ENCODE data around the gene ZNF324B.
"Not testable (repeated sequence)": the region's sequence is repeated elsewhere in the genome, so short reads cannot be mapped to it uniquely, and the experiment has no call there.

The ZNF324B gene

GRCh38 chr19:58451358-58452101, at the start of gene ZNF324B:
TSS of gene ZNF324B (plus strand) at chr19:58451622. CDS start at chr19:58453702, 2,080 bp downstream.
- H3K9me3 Mint-ChIP-seq (ENCODE audit: low read depth): no peaks in the 10 kb centered on the region
- H3K36me3 Mint-ChIP-seq: peaks cover 2% of the 10 kb centered on the region
- peaks cover 9% of the 10 kb centered on the region for H3K27me3 Mint-ChIP-seq
- peaks cover 19% of the 10 kb centered on the region for H3K4me1 Mint-ChIP-seq (ENCODE audit: low read depth)
- peak within 1 kb of the TSS; percentile 22 for H3K27ac Mint-ChIP-seq
- H3K4me3 Mint-ChIP-seq: peak within 1 kb of the TSS; percentile 89

GRCh38 chr19:58401840-58402421, 49.5 kb upstream of the ZNF324B start:
- Mint-ChIP-seq H3K27ac (no peak overlapping the region), H3K27me3 (no peaks in the 10 kb centered on the region), H3K9me3 (ENCODE audit: low read depth) (no peaks in the 10 kb centered on the region), H3K36me3 (no peaks in the 10 kb centered on the region), H3K4me3 (peak overlapping the region; percentile 89), H3K4me1 (ENCODE audit: low read depth) (peaks cover 20% of the 10 kb centered on the region)

- H3K27ac Mint-ChIP-seq; H3K27me3 Mint-ChIP-seq; H3K4me3 Mint-ChIP-seq; H3K36me3 Mint-ChIP-seq; H3K9me3 Mint-ChIP-seq (ENCODE audit: low read depth): not testable (repeated sequence)
- H3K4me1 Mint-ChIP-seq (ENCODE audit: low read depth): peaks cover 30% of the 10 kb centered on the region
Observed at GRCh38 chr19:58403920-58404478, 47.4 kb upstream of the ZNF324B start.

DNA sequence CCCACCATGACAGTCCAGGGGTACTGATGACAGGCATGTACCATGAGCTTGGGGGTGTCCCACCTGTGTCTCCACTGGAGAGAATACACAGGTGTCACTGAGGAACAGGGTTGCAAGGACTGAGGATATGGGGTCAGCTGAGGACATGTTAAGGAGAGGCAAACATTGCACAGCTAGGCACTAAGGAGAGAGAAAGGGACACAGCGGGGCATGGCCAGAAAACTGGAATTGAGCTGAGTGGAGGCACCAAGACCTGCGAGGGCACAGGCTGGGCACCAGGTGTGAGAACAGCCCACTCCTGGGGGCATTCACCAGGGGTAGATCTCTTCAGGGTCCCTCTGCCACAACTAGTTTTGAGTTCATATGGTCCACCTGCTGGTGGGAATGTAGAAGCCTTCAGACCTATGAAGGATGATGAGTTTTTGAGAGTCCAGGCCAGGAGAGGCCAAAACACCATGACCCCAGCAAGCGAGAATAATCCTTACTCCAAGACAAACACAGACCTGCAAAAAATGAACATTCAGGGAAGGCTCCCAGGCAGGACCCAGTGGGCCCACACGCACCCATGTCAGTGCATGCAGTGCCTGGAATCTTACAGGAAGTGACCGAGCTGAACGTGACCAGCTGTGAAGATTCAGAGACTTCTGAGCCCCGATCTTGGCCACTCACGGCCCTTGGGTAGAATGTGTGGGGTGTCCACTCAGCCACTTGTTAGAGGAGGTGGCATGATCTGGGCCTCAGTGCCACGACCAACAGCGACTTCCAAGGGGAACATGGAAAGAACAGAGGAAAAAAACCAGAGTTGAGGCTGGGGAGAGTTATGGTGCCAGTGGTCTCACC, 44.4 kb upstream of the ZNF324B start:
- Mint-ChIP-seq H3K27me3 (no peaks in the 10 kb centered on the region), H3K9me3 (ENCODE audit: low read depth) (no peaks in the 10 kb centered on the region), H3K36me3 (no peaks in the 10 kb centered on the region), H3K27ac (peak overlapping the region; percentile 86), H3K4me1 (ENCODE audit: low read depth) (peaks cover 31% of the 10 kb centered on the region), H3K4me3 (peak overlapping the region; percentile 95)

DNA sequence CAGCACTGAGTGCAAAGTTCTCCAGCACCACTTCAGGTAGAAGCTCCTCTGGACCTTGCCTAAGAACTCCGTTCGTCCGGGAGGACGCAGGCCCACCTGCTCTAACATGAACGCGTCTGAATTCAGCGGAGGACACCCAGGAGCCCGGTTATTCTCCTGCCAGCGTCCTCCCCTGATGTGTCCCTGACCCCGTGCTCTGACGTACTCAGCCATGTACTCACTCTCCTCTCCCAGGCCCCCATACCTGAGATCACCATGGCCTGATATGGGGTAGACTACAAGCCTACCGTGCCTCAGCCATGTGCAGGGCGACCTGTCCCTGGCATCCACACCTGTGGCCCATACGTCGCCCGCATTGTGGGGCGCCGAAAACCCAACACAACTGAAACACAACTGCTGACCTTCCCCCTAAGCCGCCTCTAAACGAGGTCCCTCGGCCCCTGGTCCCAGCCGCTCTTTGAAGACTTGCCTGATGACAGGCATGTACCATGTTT, 43.7 kb upstream of the ZNF324B start:
- peak overlapping the region; percentile 86 for H3K27ac Mint-ChIP-seq
- peak overlapping the region; percentile 95 for H3K4me3 Mint-ChIP-seq
- peaks cover 31% of the 10 kb centered on the region for H3K4me1 Mint-ChIP-seq (ENCODE audit: low read depth)
- H3K27me3 Mint-ChIP-seq: no peaks in the 10 kb centered on the region
- no peaks in the 10 kb centered on the region for H3K36me3 Mint-ChIP-seq
- no peaks in the 10 kb centered on the region for H3K9me3 Mint-ChIP-seq (ENCODE audit: low read depth)

DNA sequence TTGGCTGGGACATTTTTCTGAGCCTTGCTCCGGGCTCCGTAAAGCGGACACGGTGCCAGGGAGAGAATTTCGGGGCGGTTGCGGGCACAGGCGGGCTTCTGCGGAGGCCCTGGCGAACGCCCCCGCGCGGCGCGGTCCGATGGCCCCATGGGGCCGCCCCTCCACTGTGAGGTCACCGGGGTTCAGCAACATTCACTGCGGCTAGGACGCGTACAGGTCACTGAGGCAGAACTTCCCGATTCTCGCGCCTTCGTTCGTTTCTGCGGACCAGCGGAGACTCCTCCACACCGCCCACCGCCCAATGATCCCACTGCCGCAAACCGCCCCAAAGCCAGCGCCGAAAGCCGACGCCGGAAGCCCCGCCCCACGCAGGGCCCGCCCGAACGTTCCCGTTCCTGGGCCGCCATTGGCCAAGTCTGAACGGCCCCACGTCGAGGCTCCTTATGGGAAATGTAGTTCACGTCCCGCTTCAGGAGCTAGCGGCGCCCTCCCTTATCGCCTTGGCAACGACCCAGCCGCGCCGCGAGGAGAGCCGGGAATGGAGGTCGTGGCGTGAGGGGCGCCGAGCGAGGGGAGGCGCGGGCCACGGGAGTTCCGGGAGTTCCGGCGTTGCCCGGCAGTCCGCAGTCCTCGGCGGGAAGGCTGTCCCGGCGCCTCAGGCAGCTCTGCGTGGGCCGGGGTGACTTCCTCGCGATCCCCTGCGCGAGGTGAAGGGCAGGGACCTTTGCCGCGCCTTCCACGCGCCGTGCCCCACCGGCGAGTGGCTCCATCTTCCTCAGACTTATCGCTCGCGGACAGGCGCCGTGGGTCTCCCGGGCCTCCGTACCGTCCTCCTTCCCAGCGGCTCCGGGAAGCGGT, 43.0 kb upstream of the ZNF324B start, which contains the start of gene ZNF584:
Gene ZNF584 (plus strand): TSS at position 498 of the 858 bp plus-strand sequence. CDS start 499 bp downstream, outside the sequence.
- H3K27ac Mint-ChIP-seq: peak within 1 kb of the TSS; percentile 86
- no peaks in the 10 kb centered on the region for H3K27me3 Mint-ChIP-seq
- peak within 1 kb of the TSS; percentile 95 for H3K4me3 Mint-ChIP-seq
- no peaks in the 10 kb centered on the region for H3K9me3 Mint-ChIP-seq (ENCODE audit: low read depth)
- peaks cover 2% of the 10 kb centered on the region for H3K36me3 Mint-ChIP-seq
- peaks cover 32% of the 10 kb centered on the region for H3K4me1 Mint-ChIP-seq (ENCODE audit: low read depth)

GRCh38 chr19:58409010-58409790, 42.2 kb upstream of the ZNF324B start:
- peaks cover 2% of the 10 kb centered on the region for H3K36me3 Mint-ChIP-seq
- no peaks in the 10 kb centered on the region for H3K27me3 Mint-ChIP-seq
- H3K4me1 Mint-ChIP-seq (ENCODE audit: low read depth): peaks cover 30% of the 10 kb centered on the region
- no peaks in the 10 kb centered on the region for H3K9me3 Mint-ChIP-seq (ENCODE audit: low read depth)
- peak overlapping the region; percentile 95 for H3K4me3 Mint-ChIP-seq
- H3K27ac Mint-ChIP-seq: peak overlapping the region; percentile 75

DNA sequence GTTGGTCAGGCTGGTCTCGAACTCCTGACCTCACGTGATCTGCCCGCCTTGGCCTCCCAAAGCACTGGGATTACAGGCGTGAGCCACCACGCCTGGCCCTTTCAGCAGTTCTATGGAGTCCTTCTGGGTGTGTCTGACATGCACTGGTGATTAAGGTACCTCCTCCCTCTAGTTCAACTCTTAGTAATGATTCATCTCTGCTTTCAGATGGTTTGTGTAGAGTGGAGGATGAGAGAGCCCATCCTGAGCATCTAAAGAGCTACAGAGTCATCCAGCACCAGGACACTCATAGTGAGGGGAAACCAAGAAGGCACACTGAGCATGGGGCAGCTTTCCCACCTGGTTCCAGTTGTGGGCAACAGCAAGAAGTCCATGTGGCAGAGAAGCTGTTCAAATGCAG, 34.8 kb upstream of the ZNF324B start:
- no peak overlapping the region for H3K4me3 Mint-ChIP-seq
- peaks cover 2% of the 10 kb centered on the region for H3K4me1 Mint-ChIP-seq (ENCODE audit: low read depth)
- no peaks in the 10 kb centered on the region for H3K9me3 Mint-ChIP-seq (ENCODE audit: low read depth)
- H3K36me3 Mint-ChIP-seq: peaks cover 28% of the 10 kb centered on the region
- no peak overlapping the region for H3K27ac Mint-ChIP-seq
- H3K27me3 Mint-ChIP-seq: no peaks in the 10 kb centered on the region

GRCh38 chr19:58417071-58417470, 34.4 kb upstream of the ZNF324B start:
- H3K27ac Mint-ChIP-seq: no peak overlapping the region
- H3K9me3 Mint-ChIP-seq (ENCODE audit: low read depth): no peaks in the 10 kb centered on the region
- H3K4me1 Mint-ChIP-seq (ENCODE audit: low read depth): peaks cover 2% of the 10 kb centered on the region
- peaks cover 29% of the 10 kb centered on the region for H3K36me3 Mint-ChIP-seq
- no peaks in the 10 kb centered on the region for H3K27me3 Mint-ChIP-seq
- no peak overlapping the region for H3K4me3 Mint-ChIP-seq

GRCh38 chr19:58428617-58429016, 22.8 kb upstream of the ZNF324B start:
- no peaks in the 10 kb centered on the region for H3K27me3 Mint-ChIP-seq
- H3K4me1 Mint-ChIP-seq (ENCODE audit: low read depth): no peaks in the 10 kb centered on the region
- H3K36me3 Mint-ChIP-seq: peaks cover 34% of the 10 kb centered on the region
- H3K9me3 Mint-ChIP-seq (ENCODE audit: low read depth): peaks cover 13% of the 10 kb centered on the region
- H3K27ac Mint-ChIP-seq: no peak overlapping the region
- H3K4me3 Mint-ChIP-seq: no peak overlapping the region

- H3K27ac Mint-ChIP-seq: no peak overlapping the region
- H3K27me3 Mint-ChIP-seq: no peaks in the 10 kb centered on the region
- peaks cover 16% of the 10 kb centered on the region for H3K9me3 Mint-ChIP-seq (ENCODE audit: low read depth)
- no peak overlapping the region for H3K4me3 Mint-ChIP-seq
- peaks cover 41% of the 10 kb centered on the region for H3K36me3 Mint-ChIP-seq
- H3K4me1 Mint-ChIP-seq (ENCODE audit: low read depth): no peaks in the 10 kb centered on the region
Observed at GRCh38 chr19:58429745-58430144, 21.7 kb upstream of the ZNF324B start.

DNA sequence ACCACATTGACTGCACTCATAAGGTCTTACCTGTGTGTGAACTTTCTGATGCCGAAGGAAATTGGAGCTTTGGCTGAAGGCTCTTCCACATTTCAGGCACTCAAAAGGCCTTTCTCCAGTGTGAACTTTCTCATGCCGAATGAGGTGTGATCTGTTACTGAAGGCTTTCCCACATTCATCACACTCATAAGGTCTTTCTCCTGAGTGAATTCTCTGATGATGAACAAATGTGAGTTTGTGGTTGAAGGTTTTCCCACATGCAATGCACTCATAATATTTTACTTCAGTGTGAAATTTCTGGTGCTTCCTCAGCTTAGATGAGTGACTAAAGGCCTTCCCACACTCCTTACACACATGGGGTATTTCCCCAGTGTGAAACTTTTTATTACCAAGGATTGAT, 17.2 kb upstream of the ZNF324B start:
- Mint-ChIP-seq H3K27ac (no peak overlapping the region), H3K4me1 (ENCODE audit: low read depth) (peaks cover 12% of the 10 kb centered on the region), H3K4me3 (no peak overlapping the region), H3K9me3 (ENCODE audit: low read depth) (peaks cover 38% of the 10 kb centered on the region), H3K36me3 (peaks cover 66% of the 10 kb centered on the region), H3K27me3 (no peaks in the 10 kb centered on the region)

All from activated naive CD8-positive, alpha-beta T cell (primary cell).